Muscle of back (tissue), 11 donors: ENCODE results near the gene ZAR1L. TPM values are rescaled to one million over a fixed set of nuclear protein-coding genes. Genes with fewer than 3 reads are reported as not detected.

Source experiments
- DNase-seq, 3 donors: peaks; one replicate each; pipeline versions ENCODE4 v3.0.0 to v3.0.0-alpha.2; 2013
- polyA plus RNA-seq, 10 donors: library from polyadenylated mRNA; unstranded; fragments of 120-200 nt; gene quantifications; one replicate each; pipeline ENCODE4 v1.2.1, GENCODE V29; 2013; ENCODE audit not compliant: insufficient read length in 10 of 10

ZAR1L gene
- polyA plus RNA-seq, 10 donors = not detected

- DNase-seq = peak in 2 of 3 donors; percentile 10 to 11
Observed at GRCh38 chr13:32255724-32256109, 59.4 kb downstream of the ZAR1L start.

- DNase-seq = no peak
Observed at GRCh38 chr13:32254916-32255723, 60.0 kb downstream of the ZAR1L start.

- no peak for DNase-seq
Observed at GRCh38 chr13:32254416-32254815, 60.7 kb downstream of the ZAR1L start.

- DNase-seq = no peak
Observed at GRCh38 chr13:32253911-32254399, 61.2 kb downstream of the ZAR1L start.

Other genes starting within 250 kb of the ZAR1L start
- gene BRCA2, start 145 bp upstream of the ZAR1L start, polyA plus RNA-seq = 1 to 10 TPM; 1.5 to 7.5 (median 3.0) TPM
- 10 to 100 TPM in 3 of 10 donors, 1 to 10 TPM in 7; 4.8 to 10.4 (median 7.2) TPM for gene N4BP2L1, start 112.8 kb upstream of the ZAR1L start, polyA plus RNA-seq
- gene N4BP2L2, start 223.4 kb upstream of the ZAR1L start, polyA plus RNA-seq = 100 to 1,000 TPM in 6 of 10 donors, 10 to 100 TPM in 4; 65.6 to 169 (median 105) TPM